Hepatocyte (in vitro differentiated cells): ENCODE measurements around the gene ENTHD1. TPM values are rescaled to one million over a fixed set of nuclear protein-coding genes. Genes with fewer than 3 reads are reported as not detected.

ENCODE experiments used
- DNase-seq: peaks from one replicate; pipeline ENCODE4 v3.0.0-alpha.2; 2016; ENCODE audit warnings: low spot score
- H2AFZ ChIP-seq: fragments of 200-600 bp; sonication (generic); 2 replicates; pipeline ENCODE4 v1.6.0; 2016; ENCODE audit warnings: antibody characterized with exemption, mild to moderate bottlenecking
- H3K27ac ChIP-seq: fragments of 200-600 bp; sonication (generic); 2 replicates; pipeline ENCODE4 v1.5.1; 2016; ENCODE audit warnings: mild to moderate bottlenecking
- H3K27me3 ChIP-seq: fragments of 200-600 bp; sonication (generic); 2 replicates; pipeline ENCODE4 v1.6.1; 2016
- H3K36me3 ChIP-seq: fragments of 200-600 bp; sonication (generic); replicated peaks from 2 replicates; pipeline ENCODE4 v1.5.1; 2016; ENCODE audit warnings: low read depth; ENCODE audit not compliant: insufficient read depth
- H3K4me1 ChIP-seq: fragments of 200-600 bp; sonication (generic); 2 replicates; pipeline ENCODE4 v1.5.1; 2016; ENCODE audit warnings: mild to moderate bottlenecking, moderate library complexity; ENCODE audit not compliant: insufficient read depth
- H3K4me2 ChIP-seq: fragments of 200-600 bp; sonication (generic); 2 replicates; pipeline ENCODE4 v1.6.0; 2016
- H3K4me3 ChIP-seq: fragments of 200-600 bp; sonication (generic); 2 replicates; pipeline ENCODE4 v1.5.1; 2016; ENCODE audit warnings: mild to moderate bottlenecking
- H3K79me2 ChIP-seq: fragments of 200-600 bp; sonication (generic); 2 replicates; pipeline ENCODE4 v1.6.0; 2017; ENCODE audit warnings: mild to moderate bottlenecking
- H3K9me2 ChIP-seq: fragments of 200-600 bp; sonication (generic); replicated peaks from 2 replicates; pipeline ENCODE4 v1.6.0; 2017; ENCODE audit warnings: mild to moderate bottlenecking; ENCODE audit not compliant: insufficient read depth
- H3K9me3 ChIP-seq: fragments of 200-600 bp; sonication (generic); 2 replicates; pipeline ENCODE4 v1.5.1; 2016; ENCODE audit warnings: low read depth, mild to moderate bottlenecking
- H4K20me1 ChIP-seq: fragments of 200-600 bp; sonication (generic); 2 replicates; pipeline ENCODE4 v1.6.0; 2016; ENCODE audit warnings: mild to moderate bottlenecking; ENCODE audit not compliant: insufficient read depth, poor library complexity, severe bottlenecking
- EZH2 ChIP-seq: fragments of 200-600 bp; sonication (generic); IDR thresholded peaks from 2 replicates; pipeline ENCODE4 v1.6.1; 2016; ENCODE audit warnings: antibody characterized with exemption, mild to moderate bottlenecking, borderline replicate concordance
- EZH2phosphoT487 ChIP-seq: fragments of 200-600 bp; sonication (generic); IDR thresholded peaks from one replicate; pipeline ENCODE4 v1.6.1; 2018; ENCODE audit warnings: antibody characterized with exemption, mild to moderate bottlenecking, low read depth, moderate library complexity; ENCODE audit not compliant: unreplicated experiment, severe bottlenecking
- WGBS: methylation state at CpG from one replicate; pipeline ENCODE4 v1.1.6; 2016; ENCODE audit warnings: low lambda C conversion rate; ENCODE audit errors: missing lambda C conversion rate; 5-methylcytosine and 5-hydroxymethylcytosine counted together
- polyA plus RNA-seq: library from polyadenylated mRNA; unstranded; fragments of >200 nt; fragmentation: Nextera tagmentation; extraction: Ambion mirVana; gene quantifications from 2 replicates; pipeline ENCODE4 v1.2.1, GENCODE V29; 2016
- total RNA-seq: library from RNA; depleted of rRNA; stranded (reverse); fragments of >200 nt; gene quantifications from 2 replicates; pipeline ENCODE4 v1.2.3, GENCODE V29; 2014
- TF ChIP-seq, protein P1 (sequence below): fragments of 200-600 bp; sonication (generic); IDR thresholded peaks from 2 replicates; pipeline ENCODE4 v1.5.1; 2016; ENCODE audit warnings: antibody characterized with exemption, mild to moderate bottlenecking; ENCODE audit not compliant: poor library complexity

ENTHD1 gene
- total and polyA plus RNA-seq, 2 experiments from 2014 or later = not detected

- no peaks in the 10 kb centered on the region for H3K4me1 ChIP-seq
- H3K79me2 ChIP-seq = no peaks in the 10 kb centered on the region
- H3K4me3 ChIP-seq = no peak overlapping the region
- no peak overlapping the region for H2AFZ ChIP-seq
- TF ChIP-seq, protein P1, sequence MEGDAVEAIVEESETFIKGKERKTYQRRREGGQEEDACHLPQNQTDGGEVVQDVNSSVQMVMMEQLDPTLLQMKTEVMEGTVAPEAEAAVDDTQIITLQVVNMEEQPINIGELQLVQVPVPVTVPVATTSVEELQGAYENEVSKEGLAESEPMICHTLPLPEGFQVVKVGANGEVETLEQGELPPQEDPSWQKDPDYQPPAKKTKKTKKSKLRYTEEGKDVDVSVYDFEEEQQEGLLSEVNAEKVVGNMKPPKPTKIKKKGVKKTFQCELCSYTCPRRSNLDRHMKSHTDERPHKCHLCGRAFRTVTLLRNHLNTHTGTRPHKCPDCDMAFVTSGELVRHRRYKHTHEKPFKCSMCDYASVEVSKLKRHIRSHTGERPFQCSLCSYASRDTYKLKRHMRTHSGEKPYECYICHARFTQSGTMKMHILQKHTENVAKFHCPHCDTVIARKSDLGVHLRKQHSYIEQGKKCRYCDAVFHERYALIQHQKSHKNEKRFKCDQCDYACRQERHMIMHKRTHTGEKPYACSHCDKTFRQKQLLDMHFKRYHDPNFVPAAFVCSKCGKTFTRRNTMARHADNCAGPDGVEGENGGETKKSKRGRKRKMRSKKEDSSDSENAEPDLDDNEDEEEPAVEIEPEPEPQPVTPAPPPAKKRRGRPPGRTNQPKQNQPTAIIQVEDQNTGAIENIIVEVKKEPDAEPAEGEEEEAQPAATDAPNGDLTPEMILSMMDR = no peak
- no peak for TF ChIP-seq EZH2
- TF ChIP-seq EZH2phosphoT487 = no peak
- no peaks in the 10 kb centered on the region for H3K9me2 ChIP-seq
- 85% methylated on average over 4 of the region's 4 CpGs for WGBS
- H3K27me3 ChIP-seq = no peaks in the 10 kb centered on the region
- no peak overlapping the region for H3K27ac ChIP-seq
- no peaks in the 10 kb centered on the region for H3K36me3 ChIP-seq
- DNase-seq = no peak
- H3K4me2 ChIP-seq = no peak overlapping the region
- H3K9me3 ChIP-seq = no peaks in the 10 kb centered on the region
- no peaks in the 10 kb centered on the region for H4K20me1 ChIP-seq
Measured at GRCh38 chr22:39739338-39740027, 154.1 kb downstream of the ENTHD1 start.

- Histone ChIP-seq H3K27me3 (no peaks in the 10 kb centered on the region), H3K79me2 (no peaks in the 10 kb centered on the region), H4K20me1 (no peaks in the 10 kb centered on the region), H2AFZ (no peak overlapping the region), H3K4me1 (no peaks in the 10 kb centered on the region), H3K9me2 (no peaks in the 10 kb centered on the region), H3K27ac (no peak overlapping the region), H3K4me2 (no peak overlapping the region), H3K36me3 (no peaks in the 10 kb centered on the region), H3K4me3 (no peak overlapping the region), H3K9me3 (no peaks in the 10 kb centered on the region)
- peak; percentile 30 for DNase-seq
- TF ChIP-seq, protein P1 = no peak
- TF ChIP-seq EZH2phosphoT487 = no peak
- TF ChIP-seq EZH2 = no peak
- WGBS = 82% methylated on average over 1 of the region's 1 CpG
Measured at GRCh38 chr22:39738746-39739145, 154.8 kb downstream of the ENTHD1 start.

DNA sequence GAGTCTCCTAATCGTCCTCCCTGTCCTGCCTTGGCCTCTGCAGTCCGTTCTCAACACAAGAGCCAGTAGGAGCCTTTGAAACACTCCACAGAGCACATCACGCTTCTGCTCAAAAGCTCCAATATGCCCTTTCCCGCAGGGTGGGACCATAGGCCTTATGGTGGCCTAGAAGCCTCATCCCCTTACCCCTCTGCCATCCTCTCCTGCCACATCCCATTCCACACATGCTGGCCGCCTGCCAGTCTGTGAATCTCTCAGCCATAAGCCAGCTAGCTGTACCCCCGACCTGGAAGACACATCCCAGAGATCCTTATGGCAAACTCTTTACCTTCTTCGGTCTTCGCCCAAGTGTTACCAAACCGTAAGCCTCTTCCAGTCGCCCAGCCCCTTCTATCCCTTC is 157.8 kb downstream of the ENTHD1 start:
- H3K9me3 ChIP-seq = no peaks in the 10 kb centered on the region
- no peaks in the 10 kb centered on the region for H3K9me2 ChIP-seq
- TF ChIP-seq EZH2 (no peak), EZH2phosphoT487 (no peak)
- TF ChIP-seq, protein P1 = no peak
- no peaks in the 10 kb centered on the region for H3K36me3 ChIP-seq
- no peak for DNase-seq
- H3K27ac ChIP-seq = no peak overlapping the region
- no peaks in the 10 kb centered on the region for H3K27me3 ChIP-seq
- H4K20me1 ChIP-seq = no peaks in the 10 kb centered on the region
- no peak overlapping the region for H3K4me2 ChIP-seq
- no peaks in the 10 kb centered on the region for H3K79me2 ChIP-seq
- H2AFZ ChIP-seq = no peak overlapping the region
- WGBS = 89% methylated on average over 10 of the region's 10 CpGs
- no peaks in the 10 kb centered on the region for H3K4me1 ChIP-seq
- no peak overlapping the region for H3K4me3 ChIP-seq
